Stimulated activated CD8-positive, alpha-beta memory T cell treated with anti-CD3 and anti-CD28 coated beads, Interleukin-7, amount 100 ng/mL, for 1 hour (primary cell): ENCODE data around the gene SHISA7.
A peak's percentile ranks its signal among the peaks of the same experiment; 100 is the strongest.

Source experiments
- DNase-seq, 2 donors: peaks; one replicate each; pipeline ENCODE4 v3.0.0-alpha.2; 2020; ENCODE audit warnings: low read depth in 2 of 2

Gene SHISA7

GRCh38 chr19:55389386-55390317 lies 53.4 kb downstream of the SHISA7 start:
- DNase-seq: no peak

- no peak for DNase-seq
These were observed 55.2 kb downstream of the SHISA7 start for GRCh38 chr19:55387736-55388497.

DNA sequence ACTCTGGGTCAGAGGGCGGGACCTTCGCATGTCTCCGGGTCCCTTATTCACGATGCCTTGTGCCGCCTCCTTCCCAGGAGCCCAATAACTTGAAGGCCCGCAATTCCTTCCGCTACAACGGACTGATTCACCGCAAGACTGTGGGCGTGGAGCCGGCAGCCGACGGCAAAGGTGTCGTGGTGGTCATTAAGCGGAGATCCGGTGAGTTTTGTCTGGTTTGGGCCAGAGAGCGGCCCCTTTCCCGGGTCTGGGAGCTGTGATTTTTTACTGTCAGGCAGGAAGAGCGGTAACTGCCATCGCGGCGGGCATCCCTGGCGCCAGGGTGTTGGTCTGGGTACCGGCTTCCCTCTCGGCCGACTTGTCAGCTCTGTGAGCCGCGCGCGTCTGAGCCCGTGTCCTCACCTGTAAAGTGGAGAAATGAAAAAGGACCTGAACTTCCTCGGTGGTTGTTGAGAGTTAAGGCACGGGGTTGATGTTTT lies 56.6 kb downstream of the SHISA7 start:
- DNase-seq: no peak

GRCh38 chr19:55385724-55386492 lies 57.2 kb downstream of the SHISA7 start, which contains the start of gene RPL28:
TSS of gene RPL28 (plus strand) at chr19:55385932. CDS start at chr19:55386358, 426 bp downstream.
- peak; percentile 95 to 97 for DNase-seq

DNA sequence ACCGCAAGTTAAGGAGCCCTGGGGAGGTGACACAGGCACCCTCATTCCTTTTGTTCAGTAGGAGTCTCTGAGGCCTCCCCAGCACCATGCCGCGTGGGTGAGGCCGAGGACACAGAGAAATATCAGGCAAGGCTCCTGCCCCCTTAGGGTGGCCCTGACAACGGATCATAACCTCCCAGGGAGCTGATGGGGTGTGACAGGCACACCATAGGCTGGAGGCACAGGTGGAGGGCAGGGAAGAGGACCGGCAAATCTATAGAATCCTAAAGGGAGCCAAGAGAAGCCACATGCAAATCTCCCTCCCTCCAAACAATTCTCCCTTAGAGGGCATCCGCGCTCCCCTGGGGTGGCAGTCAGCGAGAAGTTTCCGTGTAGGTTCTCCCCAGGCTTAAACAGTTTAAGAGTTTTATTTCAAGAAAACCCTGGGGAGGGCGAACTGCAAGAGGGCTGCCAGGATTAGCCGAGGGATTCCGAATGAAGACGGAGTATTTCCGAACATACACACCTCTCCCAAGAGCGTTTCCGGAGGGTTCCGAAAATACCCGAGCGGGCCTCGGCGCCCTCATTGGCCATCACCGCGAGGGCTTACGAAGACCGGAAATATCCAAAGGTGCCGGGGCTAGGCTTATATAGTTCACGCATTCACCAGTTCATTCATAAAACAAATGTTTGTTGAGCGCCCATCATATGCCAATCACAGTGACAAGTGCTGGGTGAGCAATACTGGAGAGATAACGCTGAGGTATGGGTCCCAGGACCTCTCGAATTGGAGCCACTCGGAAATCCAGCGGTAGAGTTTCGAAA lies 58.0 kb downstream of the SHISA7 start:
- DNase-seq: peak; percentile 79 to 82

DNA sequence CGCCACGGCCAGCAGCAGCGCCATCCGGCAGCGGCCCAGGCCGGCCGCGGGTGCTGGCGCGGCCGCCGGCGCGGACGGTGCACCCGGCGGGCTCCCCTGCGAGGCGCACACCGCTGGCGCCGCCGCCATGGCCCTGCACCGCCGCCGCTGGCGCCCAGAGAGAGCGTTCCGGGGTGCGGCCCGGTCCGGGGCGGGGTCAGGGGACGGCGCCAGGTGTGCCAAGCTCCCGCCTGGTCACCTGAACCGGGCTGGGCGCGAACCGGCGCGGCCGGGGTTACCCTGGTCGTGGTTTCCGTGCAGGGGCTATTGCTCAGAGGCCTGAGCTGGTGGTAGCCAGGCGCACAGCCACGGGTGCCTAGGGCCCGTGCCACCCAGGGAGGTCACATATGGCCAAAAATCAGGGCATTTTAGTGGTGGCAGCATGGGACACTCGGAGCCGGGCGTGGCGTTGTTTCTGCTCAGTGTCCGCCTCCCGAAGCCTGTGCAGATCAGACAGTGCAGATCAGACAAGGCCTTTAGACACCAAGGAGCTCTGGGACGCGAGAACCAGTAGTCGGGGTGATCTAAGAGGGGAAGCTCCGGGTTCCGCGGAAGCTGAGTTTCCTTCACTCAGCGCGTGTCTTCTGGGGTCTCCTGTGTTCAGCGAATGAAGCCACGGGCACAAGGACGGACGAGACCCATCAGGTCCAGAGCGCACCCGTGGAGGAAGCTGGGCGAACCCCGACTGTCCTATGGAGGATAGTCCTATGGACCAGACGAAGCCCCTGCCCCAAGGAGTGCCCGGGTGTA lies 58.8 kb downstream of the SHISA7 start, which contains the start of gene TMEM238:
TSS of gene TMEM238 (minus strand) at position 162 of the 789 bp plus-strand sequence. CDS start at position 129, 33 bp downstream.
- DNase-seq: no peak

- no peak for DNase-seq
These were observed 59.6 kb downstream of the SHISA7 start for GRCh38 chr19:55383279-55384130.

DNA sequence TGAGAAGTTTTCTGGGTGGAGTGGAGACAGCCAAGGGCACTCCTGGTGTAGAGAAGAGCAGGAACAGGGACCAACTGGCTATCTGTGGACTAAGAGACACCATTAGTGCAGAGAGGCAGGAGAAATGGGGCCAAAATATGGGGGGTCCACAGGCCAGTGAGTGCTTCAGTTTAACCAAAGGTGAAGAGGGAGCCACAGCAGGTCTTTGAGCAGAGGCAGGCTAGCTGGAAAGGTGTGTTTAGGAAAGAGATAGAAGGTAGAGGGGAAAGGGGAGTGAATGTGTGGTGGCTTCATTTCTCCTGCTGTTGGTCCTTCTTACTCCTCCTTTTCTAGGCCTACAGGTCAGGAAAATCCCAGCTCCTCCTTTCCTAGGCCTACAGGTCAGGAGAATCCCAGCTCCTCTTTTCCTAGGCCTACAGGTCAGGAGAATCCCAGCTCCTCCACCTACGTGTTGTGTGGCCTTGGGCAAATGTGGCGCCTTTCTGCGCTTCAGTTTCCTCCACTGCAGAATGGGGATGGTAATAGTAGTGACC lies 60.5 kb downstream of the SHISA7 start:
- no peak for DNase-seq

- DNase-seq: no peak
These were observed 61.1 kb downstream of the SHISA7 start for GRCh38 chr19:55382013-55382412.

DNA sequence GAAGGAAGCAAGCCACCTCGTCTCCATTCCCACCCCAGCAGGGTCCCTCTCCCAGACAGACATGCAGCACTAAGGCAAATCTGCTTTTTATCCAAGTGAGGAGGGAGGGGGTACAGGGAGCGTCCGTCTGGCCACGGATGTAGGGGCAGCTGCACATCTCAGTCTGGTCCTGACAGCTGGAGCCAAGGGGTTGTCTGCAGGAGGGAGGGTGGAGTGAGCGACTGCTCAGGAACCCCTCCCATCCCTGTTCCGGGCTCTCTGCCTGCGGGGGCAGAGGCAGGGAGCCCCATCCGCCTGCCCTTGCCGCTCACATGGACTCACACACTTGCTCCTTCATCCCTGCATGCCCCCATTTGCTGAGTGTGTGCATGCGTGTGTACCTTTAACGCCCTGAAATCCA lies 63.9 kb downstream of the SHISA7 start:
- DNase-seq: no peak
